Urothelium cell line (cell line): ENCODE results near the gene PTPRR.

Experiments used
- DNase-seq: peaks from one replicate; pipeline ENCODE4 v3.0.0; 2011; ENCODE audit warnings: low spot score, mixed read lengths
- FAIRE-seq: peaks from 2 replicates; lab custom pipeline; 2011; peaks lifted over from hg19 to GRCh38; lab: Jason Lieb, UNC

The PTPRR gene

GRCh38 chr12:70920251-70920851 is at the start of gene PTPRR:
Gene PTPRR (minus strand): TSS chr12:70920738. CDS start chr12:70920390, 348 bp downstream.
- FAIRE-seq (no peak), DNase-seq (peak; percentile 3)

- no peak for DNase-seq
- no peak for FAIRE-seq
Observed at GRCh38 chr12:70966996-70967790, 46.7 kb upstream of the PTPRR start.

DNA sequence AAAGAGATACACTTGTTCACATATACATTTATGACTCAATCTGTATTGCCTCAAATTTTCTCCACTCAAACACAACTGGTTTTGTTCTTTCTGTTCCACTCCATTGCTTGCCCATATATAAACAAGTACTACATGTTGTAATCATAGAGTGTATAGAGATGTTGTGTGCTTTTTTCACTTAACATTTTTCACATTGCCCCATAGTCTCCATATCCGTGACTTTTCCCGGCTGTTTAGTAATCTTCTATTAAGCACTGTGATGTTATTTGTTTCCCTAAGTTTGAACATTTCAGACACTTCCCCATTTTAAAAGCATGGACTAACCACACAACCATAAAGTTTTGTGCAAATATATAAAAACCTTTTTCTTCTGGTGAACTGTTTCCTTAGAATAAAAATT is 45.5 kb upstream of the PTPRR start:
- DNase-seq (no peak), FAIRE-seq (no peak)

DNA sequence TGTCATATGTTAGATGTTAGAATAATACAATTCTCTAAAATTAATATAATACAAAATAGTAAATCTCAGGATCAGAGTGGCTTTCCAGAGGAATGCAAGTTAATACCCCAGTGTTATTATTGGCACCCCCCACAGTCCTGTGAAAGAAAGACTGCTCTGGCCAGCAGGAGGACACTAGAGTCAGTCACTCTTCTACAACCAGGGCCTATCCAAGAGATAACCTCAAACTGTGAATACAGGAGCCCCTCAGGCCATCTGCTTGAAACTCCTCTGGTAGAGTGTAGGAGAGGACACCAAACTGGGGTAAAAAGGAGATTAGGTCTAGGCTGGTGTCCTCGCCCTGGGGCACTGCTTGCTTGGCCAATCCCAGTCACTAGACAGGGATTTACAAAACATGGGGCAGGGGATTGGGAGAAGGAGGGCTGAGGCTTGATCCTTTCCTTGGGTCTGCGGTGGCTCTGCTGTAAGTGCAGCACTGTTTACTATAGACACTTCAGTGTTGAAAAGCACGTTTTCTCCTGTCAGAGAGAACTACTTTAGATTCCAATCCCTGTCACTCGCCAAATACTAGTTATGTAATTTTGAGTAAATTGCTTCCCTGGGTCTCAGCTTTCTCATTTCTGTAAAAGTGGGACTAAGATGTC is 44.5 kb upstream of the PTPRR start:
- FAIRE-seq, result no peak
- DNase-seq, result no peak

DNA sequence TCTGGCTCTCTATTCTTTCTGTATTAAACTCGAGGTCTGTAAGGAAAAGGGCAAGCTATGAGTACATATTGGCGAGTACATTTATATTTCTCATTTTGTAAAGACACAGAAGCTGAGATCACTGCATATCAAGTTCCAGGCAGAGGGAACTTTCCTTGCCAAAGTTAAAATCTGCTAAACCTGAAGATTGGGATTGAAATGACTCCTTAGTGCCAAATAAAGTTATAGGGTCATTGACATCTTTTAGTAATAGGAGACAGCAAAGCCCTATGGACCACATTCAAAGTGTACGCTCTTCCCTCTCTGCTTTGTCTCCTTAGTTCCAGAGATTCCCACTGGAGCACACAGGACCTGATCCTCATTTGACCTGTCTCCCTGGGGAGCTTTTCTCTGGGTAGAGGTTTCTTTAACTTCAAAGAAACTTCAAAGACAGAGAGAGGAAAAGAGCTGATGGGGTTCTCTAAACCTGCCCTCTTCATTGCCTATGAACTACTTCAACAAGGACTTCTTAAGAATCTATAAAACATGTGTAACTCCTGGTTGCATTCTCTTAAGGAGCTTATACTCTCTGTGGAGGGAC is 42.6 kb upstream of the PTPRR start:
- FAIRE-seq (no peak), DNase-seq (no peak)

DNA sequence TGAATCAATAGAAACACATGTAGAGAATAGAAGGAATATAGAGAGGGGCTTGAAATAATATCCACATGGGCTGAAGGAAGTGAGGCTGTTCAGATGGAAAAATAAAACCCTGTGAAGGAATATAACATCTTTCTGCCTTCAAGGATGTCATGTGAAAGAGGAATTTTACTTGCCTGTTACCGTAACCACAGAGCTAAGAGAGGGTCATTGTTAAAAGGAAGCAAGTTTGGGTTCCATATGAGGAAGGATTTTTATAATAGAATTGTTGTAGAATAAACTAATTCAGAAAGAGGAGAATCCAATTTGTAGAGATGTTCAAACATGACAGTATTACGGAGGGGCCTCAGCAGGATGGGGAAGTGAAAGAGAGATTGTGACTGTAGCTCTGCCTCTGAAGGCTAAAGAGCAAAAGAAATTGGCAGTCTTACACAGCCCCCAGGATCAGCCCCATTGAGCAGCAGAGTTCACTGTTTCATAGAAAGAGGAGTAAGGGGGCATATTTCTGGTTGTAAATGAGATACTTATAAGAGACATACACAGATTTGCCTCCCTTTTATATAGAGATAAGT is 41.8 kb upstream of the PTPRR start:
- DNase-seq (no peak), FAIRE-seq (no peak)

GRCh38 chr12:70960484-70960883 is 39.9 kb upstream of the PTPRR start:
- no peak for DNase-seq
- no peak for FAIRE-seq

- FAIRE-seq (no peak), DNase-seq (no peak)
Observed at GRCh38 chr12:70955415-70955814, 34.9 kb upstream of the PTPRR start.

DNA sequence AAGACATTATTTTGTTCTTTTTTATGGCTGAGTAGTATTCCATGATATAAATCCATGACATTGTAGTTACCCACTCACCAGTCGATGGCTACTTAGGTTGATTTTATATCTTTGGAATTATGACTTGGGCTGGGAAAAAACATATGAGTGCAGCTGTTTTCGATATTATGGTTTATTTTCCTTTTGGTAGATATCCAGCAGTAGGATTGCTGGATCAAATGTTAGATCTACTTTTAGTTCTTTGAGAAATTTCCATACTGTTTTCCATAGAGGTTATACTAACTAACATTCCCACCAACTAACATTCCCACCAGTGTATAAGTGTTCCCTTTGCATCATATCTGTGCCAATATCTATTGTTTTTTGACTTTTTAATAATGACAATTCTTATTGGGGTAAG is 29.9 kb upstream of the PTPRR start:
- no peak for DNase-seq
- no peak for FAIRE-seq

DNA sequence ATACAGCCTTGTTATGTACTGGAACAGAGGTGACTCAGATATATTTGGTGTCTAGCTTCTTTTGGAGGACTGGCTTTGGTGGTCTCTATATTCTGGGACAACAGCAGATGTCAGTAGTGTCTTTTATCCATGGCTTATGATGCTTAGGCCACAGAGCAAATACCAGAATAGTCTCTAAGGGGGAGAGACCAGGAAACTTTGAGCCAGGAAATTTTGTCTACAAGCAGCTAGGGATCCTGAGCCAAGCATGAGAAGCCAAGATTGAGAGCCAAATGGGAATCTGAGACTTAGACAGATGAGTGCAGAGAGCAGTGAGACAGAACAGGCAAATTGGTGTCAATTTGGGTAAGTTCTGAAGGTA is 28.4 kb upstream of the PTPRR start:
- no peak for FAIRE-seq

GRCh38 chr12:70948236-70948975 is 27.9 kb upstream of the PTPRR start:
- FAIRE-seq, result no peak
- no peak for DNase-seq

More for the DNA sequence above, 28.4 kb upstream of the PTPRR start:
- DNase-seq, result no peak

- DNase-seq, result no peak
Observed at GRCh38 chr12:70936203-70936813, 15.8 kb upstream of the PTPRR start.

GRCh38 chr12:70933133-70933532 is 12.6 kb upstream of the PTPRR start:
- no peak for FAIRE-seq
- DNase-seq, result no peak

More at GRCh38 chr12:70936203-70936813, 15.8 kb upstream of the PTPRR start:
- FAIRE-seq, result no peak

GRCh38 chr12:70929029-70929428 is 8.5 kb upstream of the PTPRR start:
- no peak for FAIRE-seq
- no peak for DNase-seq

- FAIRE-seq (no peak), DNase-seq (no peak)
Observed at GRCh38 chr12:70928071-70928470, 7.5 kb upstream of the PTPRR start.

- DNase-seq (no peak), FAIRE-seq (no peak)
Observed at GRCh38 chr12:70927356-70927755, 6.8 kb upstream of the PTPRR start.

- FAIRE-seq (no peak), DNase-seq (no peak)
Observed at GRCh38 chr12:70925539-70925938, 5.0 kb upstream of the PTPRR start.

DNA sequence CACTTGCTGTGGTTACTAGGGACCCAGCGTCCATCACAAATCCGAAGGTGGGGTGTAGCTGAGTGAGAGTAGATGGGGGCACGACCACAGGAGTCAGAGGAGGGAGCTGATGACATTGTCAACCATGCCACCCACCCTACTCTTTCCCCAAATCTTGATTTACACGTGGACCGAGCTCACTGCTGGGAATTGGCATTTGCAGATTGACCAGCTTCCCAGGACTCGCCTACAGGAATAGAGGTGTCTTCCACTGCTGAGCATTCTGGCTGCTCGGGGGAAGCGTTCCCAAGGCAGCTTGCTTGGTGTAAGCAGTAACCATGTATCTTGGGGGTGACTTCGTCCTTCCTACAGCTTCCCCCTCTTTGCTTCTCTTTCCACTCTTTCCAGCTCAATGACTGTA is 353 bp upstream of the PTPRR start:
- FAIRE-seq, result no peak
- no peak for DNase-seq

DNA sequence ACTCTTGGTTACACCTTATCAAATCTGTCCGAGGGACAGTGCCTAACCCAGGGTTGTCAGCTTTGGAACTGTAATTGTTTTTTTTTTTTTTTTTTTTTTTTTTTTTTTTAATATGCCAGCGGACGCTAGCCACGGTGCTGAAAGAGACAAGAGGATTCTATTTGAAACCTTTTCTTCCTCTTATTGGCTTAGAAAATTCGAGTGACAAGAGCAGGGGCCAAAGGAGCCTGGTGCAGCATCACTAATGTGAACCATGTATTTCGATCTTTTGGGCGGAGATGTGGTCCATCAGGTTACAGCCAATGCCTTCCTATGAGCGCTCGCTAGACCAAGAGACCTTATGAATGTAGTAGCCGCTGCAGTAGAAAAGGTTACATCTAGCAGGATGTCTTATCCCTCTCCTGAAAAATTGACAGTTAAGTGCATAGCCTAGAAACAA is 922 bp downstream of the PTPRR start:
- DNase-seq, result peak; percentile 20
- FAIRE-seq, result no peak

DNA sequence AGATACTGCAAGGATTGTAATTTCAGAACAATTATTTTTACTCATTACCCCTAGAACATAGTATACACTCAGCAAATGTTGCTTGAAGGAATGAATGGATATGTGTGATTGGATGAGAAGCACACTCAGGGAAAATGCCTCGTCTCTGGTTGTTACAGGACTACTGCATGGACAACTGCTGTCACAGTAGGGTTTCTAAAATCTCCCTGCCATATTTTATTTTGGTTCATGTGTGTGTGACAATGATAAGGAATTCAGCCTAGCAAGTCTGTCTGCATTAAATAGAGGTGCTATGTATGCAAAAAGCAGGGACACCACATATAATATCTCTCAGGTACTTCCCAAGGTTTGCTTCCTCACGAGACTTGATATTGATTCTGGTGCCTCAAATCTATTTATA is 1.4 kb downstream of the PTPRR start:
- no peak for FAIRE-seq
- DNase-seq, result no peak
